ENCODE results near the gene RASGEF1C. TPM values are rescaled to one million over a fixed set of nuclear protein-coding genes. Genes with fewer than 3 reads are reported as not detected.

The RASGEF1C gene
- total RNA-seq, 6 experiments from 2014 or later: 0.64 TPM; not detected in 5

GRCh38 chr5:180107005-180107404, 102.0 kb downstream of the RASGEF1C start:
- H3K27me3 ChIP-seq: no peaks in the 10 kb centered on the region
- ATAC-seq: no peak
- intact Hi-C loops (cut with DNase I): no loop called here
- no peak overlapping the region for H3K27ac ChIP-seq
- no peaks in the 10 kb centered on the region for H3K4me1 ChIP-seq
- peaks cover 0 to 8% (median 3%) of the 10 kb centered on the region in 4 donors for H3K9me3 ChIP-seq
- no peak overlapping the region for H3K4me3 ChIP-seq
- no peak for TF ChIP-seq POLR2A (IDR thresholded peaks at IDR 0.05)
- no peak for TF ChIP-seq CTCF (IDR thresholded peaks at IDR 0.05)
- no peaks in the 10 kb centered on the region for H3K36me3 ChIP-seq
- 91% methylated on average over 1 of the region's 1 CpG for WGBS (ENCODE audit: insufficient coverage, low coverage, low lambda C conversion rate, missing lambda C conversion rate)
- no peak for DNase-seq

- no peak for TF ChIP-seq POLR2A (IDR thresholded peaks at IDR 0.05)
- no peak for TF ChIP-seq CTCF (IDR thresholded peaks at IDR 0.05)
- H3K4me1 ChIP-seq: no peaks in the 10 kb centered on the region
- intact Hi-C loops (cut with DNase I): no loop called here
- H3K4me3 ChIP-seq: no peak overlapping the region
- no peaks in the 10 kb centered on the region for H3K36me3 ChIP-seq
- H3K9me3 ChIP-seq: peaks cover 0 to 8% (median 3%) of the 10 kb centered on the region in 4 donors
- no peak overlapping the region for H3K27ac ChIP-seq
- DNase-seq (no peak), ATAC-seq (no peak)
- WGBS (ENCODE audit: insufficient coverage, low coverage, low lambda C conversion rate, missing lambda C conversion rate): 68% methylated on average over 4 of the region's 5 CpGs
- no peaks in the 10 kb centered on the region for H3K27me3 ChIP-seq
Measured at GRCh38 chr5:180105827-180106312, 103.1 kb downstream of the RASGEF1C start.

- Histone ChIP-seq H3K27ac (no peak overlapping the region), H3K9me3 (peaks cover 0 to 8% (median 3%) of the 10 kb centered on the region in 4 donors), H3K27me3 (no peaks in the 10 kb centered on the region), H3K36me3 (no peaks in the 10 kb centered on the region), H3K4me1 (no peaks in the 10 kb centered on the region), H3K4me3 (no peak overlapping the region)
- 88% methylated on average over 3 of the region's 3 CpGs for WGBS (ENCODE audit: insufficient coverage, low coverage, low lambda C conversion rate, missing lambda C conversion rate)
- intact Hi-C loops (cut with DNase I): no loop called here
- TF ChIP-seq CTCF (IDR thresholded peaks at IDR 0.05) (no peak), POLR2A (IDR thresholded peaks at IDR 0.05) (no peak)
- ATAC-seq (no peak), DNase-seq (no peak)
Measured at GRCh38 chr5:180104168-180104530, 104.9 kb downstream of the RASGEF1C start.

- WGBS (ENCODE audit: insufficient coverage, low coverage, low lambda C conversion rate, missing lambda C conversion rate): 64% methylated on average over 6 of the region's 6 CpGs
- no peak for DNase-seq
- H3K4me1 ChIP-seq: no peaks in the 10 kb centered on the region
- H3K9me3 ChIP-seq: peaks cover 0 to 8% (median 3%) of the 10 kb centered on the region in 4 donors
- no peaks in the 10 kb centered on the region for H3K27me3 ChIP-seq
- H3K27ac ChIP-seq: no peak overlapping the region
- no peak for ATAC-seq
- no peak for TF ChIP-seq POLR2A (IDR thresholded peaks at IDR 0.05)
- TF ChIP-seq CTCF (IDR thresholded peaks at IDR 0.05): no peak
- H3K4me3 ChIP-seq: no peak overlapping the region
- no peaks in the 10 kb centered on the region for H3K36me3 ChIP-seq
- intact Hi-C loops (cut with DNase I): no loop called here
Measured at GRCh38 chr5:180103487-180104167, 105.4 kb downstream of the RASGEF1C start.
